KMS-11 (cell line): ENCODE data around the gene L1CAM.

ENCODE experiments used
- H2AFZ ChIP-seq: fragments of 200-600 bp; sonication (generic); 2 replicates; pipeline ENCODE4 v1.6.1; 2016; ENCODE audit warnings: antibody characterized with exemption, mixed run types, low read depth
- H3K27ac ChIP-seq: fragments of 200-600 bp; sonication (generic); 2 replicates; pipeline ENCODE4 v1.6.1; 2016; ENCODE audit warnings: mild to moderate bottlenecking, mixed run types
- H3K27me3 ChIP-seq: fragments of 200-600 bp; sonication (generic); 2 replicates; pipeline ENCODE4 v1.6.1; 2017; ENCODE audit warnings: mild to moderate bottlenecking, low read depth, mixed run types, moderate library complexity; ENCODE audit not compliant: insufficient read depth
- H3K36me3 ChIP-seq: fragments of 200-600 bp; sonication (generic); 2 replicates; pipeline ENCODE4 v1.6.1; 2017; ENCODE audit warnings: mild to moderate bottlenecking, mixed run types; ENCODE audit not compliant: insufficient read depth
- H3K4me1 ChIP-seq: fragments of 200-600 bp; sonication (generic); 2 replicates; pipeline ENCODE4 v1.6.1; 2016; ENCODE audit warnings: mild to moderate bottlenecking, low read depth, mixed run types; ENCODE audit not compliant: poor library complexity, severe bottlenecking
- H3K4me2 ChIP-seq: fragments of 200-600 bp; sonication (generic); 2 replicates; pipeline ENCODE4 v1.7.0; 2016; ENCODE audit warnings: mild to moderate bottlenecking, mixed run types
- H3K4me3 ChIP-seq: fragments of 200-600 bp; sonication (generic); IDR thresholded peaks from 2 replicates; pipeline ENCODE4 v1.6.1; 2017; ENCODE audit warnings: low read depth, low read length, mixed read lengths; ENCODE audit not compliant: insufficient read depth
- H3K79me2 ChIP-seq: fragments of 200-600 bp; sonication (generic); 2 replicates; pipeline ENCODE4 v1.6.1; 2016; ENCODE audit warnings: low read depth, mixed run types; ENCODE audit not compliant: insufficient read depth
- H3K9ac ChIP-seq: fragments of 200-600 bp; sonication (generic); 2 replicates; pipeline ENCODE4 v1.6.1; 2016; ENCODE audit warnings: mild to moderate bottlenecking, mixed run types
- H4K20me1 ChIP-seq: fragments of 200-600 bp; sonication (generic); 2 replicates; pipeline ENCODE4 v1.6.1; 2016; ENCODE audit warnings: mild to moderate bottlenecking, mixed run types; ENCODE audit not compliant: insufficient read depth
- TF ChIP-seq, protein P1 (sequence below): fragments of 200-600 bp; sonication (generic); conservative IDR thresholded peaks from 2 replicates; pipeline ENCODE4 v1.6.1; 2017; ENCODE audit warnings: low read depth, mild to moderate bottlenecking, antibody characterized with exemption, low read length, moderate library complexity, mixed read lengths

The L1CAM gene

DNA sequence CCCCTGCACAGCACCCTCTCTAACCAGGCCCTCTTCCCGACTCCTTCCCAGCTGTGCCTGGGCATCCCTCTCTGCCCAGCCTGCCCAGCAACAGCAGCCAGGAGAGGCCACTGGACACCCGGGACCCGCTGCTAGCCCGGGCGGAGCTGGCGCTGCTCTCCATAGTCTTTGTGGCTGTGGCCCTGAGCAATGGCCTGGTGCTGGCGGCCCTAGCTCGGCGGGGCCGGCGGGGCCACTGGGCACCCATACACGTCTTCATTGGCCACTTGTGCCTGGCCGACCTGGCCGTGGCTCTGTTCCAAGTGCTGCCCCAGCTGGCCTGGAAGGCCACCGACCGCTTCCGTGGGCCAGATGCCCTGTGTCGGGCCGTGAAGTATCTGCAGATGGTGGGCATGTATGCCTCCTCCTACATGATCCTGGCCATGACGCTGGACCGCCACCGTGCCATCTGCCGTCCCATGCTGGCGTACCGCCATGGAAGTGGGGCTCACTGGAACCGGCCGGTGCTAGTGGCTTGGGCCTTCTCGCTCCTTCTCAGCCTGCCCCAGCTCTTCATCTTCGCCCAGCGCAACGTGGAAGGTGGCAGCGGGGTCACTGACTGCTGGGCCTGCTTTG is 19.6 kb upstream of the L1CAM start:
- no peaks in the 10 kb centered on the region for H3K79me2 ChIP-seq
- no peaks in the 10 kb centered on the region for H3K36me3 ChIP-seq
- H3K27me3 ChIP-seq = no peaks in the 10 kb centered on the region
- no peak overlapping the region for H3K4me2 ChIP-seq
- no peaks in the 10 kb centered on the region for H4K20me1 ChIP-seq
- H3K9ac ChIP-seq = no peak overlapping the region
- H3K4me3 ChIP-seq = no peak overlapping the region
- no peak overlapping the region for H2AFZ ChIP-seq
- TF ChIP-seq, protein P1, sequence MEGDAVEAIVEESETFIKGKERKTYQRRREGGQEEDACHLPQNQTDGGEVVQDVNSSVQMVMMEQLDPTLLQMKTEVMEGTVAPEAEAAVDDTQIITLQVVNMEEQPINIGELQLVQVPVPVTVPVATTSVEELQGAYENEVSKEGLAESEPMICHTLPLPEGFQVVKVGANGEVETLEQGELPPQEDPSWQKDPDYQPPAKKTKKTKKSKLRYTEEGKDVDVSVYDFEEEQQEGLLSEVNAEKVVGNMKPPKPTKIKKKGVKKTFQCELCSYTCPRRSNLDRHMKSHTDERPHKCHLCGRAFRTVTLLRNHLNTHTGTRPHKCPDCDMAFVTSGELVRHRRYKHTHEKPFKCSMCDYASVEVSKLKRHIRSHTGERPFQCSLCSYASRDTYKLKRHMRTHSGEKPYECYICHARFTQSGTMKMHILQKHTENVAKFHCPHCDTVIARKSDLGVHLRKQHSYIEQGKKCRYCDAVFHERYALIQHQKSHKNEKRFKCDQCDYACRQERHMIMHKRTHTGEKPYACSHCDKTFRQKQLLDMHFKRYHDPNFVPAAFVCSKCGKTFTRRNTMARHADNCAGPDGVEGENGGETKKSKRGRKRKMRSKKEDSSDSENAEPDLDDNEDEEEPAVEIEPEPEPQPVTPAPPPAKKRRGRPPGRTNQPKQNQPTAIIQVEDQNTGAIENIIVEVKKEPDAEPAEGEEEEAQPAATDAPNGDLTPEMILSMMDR = no peak
- H3K4me1 ChIP-seq = peaks cover 23% of the 10 kb centered on the region
- H3K27ac ChIP-seq = no peak overlapping the region

DNA sequence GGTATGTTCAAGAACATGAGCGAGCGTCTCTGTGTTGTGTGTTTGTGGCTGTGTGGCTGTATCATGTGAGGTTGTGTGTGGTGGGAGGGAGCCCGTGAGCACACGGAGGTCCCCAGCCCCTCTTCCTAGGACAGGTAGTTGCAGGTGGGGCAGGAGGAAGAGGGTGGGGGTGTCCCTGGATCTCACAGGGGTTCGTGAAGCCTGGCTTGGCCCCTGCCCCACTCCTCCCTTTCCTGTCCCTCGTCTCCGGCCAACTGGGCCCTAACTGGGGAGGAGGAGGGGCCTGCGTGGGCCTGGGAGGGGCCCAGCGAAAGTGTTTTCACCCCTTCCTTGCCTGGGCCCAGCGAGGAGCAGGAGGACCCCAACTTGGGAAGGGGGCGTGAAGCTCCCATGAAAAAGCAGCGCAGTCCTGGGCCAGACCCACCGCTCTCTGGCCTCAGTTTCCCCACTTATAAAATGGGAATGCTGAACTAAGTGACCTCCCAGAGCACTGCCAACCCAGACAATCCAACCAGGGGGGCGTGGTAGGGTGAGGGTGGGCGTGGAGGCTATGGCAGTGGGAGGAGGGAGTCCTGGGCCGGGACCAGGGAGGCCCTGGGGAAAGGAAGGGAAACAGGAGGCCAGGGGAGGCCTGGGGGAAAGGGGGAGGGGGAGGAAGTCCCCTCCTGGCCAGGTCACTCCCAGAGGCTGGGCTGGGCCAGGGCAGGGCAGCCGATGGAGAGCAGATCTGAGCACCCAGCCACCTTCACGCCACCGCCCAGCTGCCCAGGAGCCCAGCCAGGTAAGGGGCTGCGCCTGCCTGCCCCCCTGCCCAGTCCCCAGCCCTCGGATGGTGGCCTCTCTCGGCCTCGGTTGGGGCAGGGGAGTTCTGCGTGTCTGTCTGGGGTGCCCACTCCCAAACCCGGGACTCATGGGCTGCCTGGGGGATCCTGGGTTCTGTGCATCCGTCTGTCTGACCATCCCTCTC is 18.3 kb upstream of the L1CAM start, which contains the start of gene AVPR2:
Gene AVPR2, plus strand, starts transcription at position 683 of the 967 bp plus-strand sequence. CDS start 473 bp downstream, outside the sequence.
- Histone ChIP-seq H2AFZ (no peak within 1 kb of the TSS), H3K27me3 (no peaks in the 10 kb centered on the region), H3K79me2 (no peaks in the 10 kb centered on the region), H3K27ac (no peak within 1 kb of the TSS), H3K36me3 (no peaks in the 10 kb centered on the region), H3K4me2 (no peak within 1 kb of the TSS), H3K4me3 (no peak within 1 kb of the TSS), H4K20me1 (no peaks in the 10 kb centered on the region), H3K4me1 (peaks cover 35% of the 10 kb centered on the region), H3K9ac (no peak within 1 kb of the TSS)
- TF ChIP-seq, protein P1 = no peak

DNA sequence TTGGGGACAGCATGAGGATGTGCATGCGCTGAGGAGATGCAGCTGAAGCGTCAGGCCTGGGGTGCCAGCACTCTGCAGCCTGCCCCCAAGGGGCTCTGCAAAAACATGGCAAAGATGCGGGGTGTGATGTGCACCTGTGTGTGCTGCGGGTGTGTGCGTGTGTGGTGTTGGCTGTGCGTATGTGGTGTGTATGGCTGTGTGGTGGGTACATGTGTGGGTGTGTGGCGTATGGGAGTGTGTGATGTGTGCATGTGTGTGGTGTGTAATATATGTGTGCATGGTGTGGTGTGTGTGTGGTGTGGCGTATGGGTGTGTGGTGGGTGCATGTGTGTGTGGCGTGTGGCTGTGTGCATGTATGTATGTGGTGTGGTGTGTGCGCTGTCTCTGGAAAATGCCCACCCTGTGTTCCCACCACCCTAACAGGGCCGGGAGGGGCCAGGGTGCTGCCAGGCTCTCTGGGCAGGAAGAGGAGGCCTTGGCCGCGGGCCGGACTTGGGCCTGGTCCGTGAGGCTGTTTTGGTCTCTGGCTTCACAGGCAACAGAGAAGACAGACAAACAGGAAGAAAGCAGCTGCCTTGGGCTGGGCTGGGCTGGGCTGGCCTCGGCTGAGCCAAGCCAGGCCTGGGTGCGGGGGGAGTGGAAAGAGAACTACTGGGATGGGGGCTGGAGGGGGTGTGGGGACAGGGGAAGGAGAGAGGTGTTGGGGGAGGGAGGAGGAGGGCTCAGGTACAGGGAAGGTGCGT is 17.4 kb upstream of the L1CAM start:
- H3K79me2 ChIP-seq = no peaks in the 10 kb centered on the region
- H3K36me3 ChIP-seq = no peaks in the 10 kb centered on the region
- no peaks in the 10 kb centered on the region for H4K20me1 ChIP-seq
- H3K4me1 ChIP-seq = peaks cover 35% of the 10 kb centered on the region
- H2AFZ ChIP-seq = no peak overlapping the region
- no peak overlapping the region for H3K27ac ChIP-seq
- no peaks in the 10 kb centered on the region for H3K27me3 ChIP-seq
- TF ChIP-seq, protein P1 = no peak
- H3K9ac ChIP-seq = no peak overlapping the region
- no peak overlapping the region for H3K4me2 ChIP-seq
- no peak overlapping the region for H3K4me3 ChIP-seq

DNA sequence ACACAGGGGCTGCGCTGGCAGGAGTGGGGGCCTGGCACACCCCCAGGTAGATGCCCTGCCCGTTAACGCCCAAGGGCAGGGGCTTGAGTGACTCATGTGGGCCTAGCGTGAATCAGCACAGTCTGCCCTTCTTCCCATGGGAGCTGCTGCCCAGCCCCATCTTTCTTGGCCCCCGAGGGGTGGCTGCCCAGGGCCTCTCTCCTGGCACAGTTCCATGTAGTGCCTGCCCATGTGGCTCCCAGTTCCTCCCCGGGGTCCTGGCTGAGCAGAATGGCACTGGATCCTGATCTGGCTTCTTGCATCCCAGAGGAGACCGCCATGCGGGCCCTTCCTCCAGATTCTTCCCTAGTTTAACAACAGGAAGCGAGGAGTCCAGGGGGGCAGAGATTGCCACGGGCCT is 16.4 kb upstream of the L1CAM start:
- Histone ChIP-seq H3K79me2 (no peaks in the 10 kb centered on the region), H3K27me3 (no peaks in the 10 kb centered on the region), H2AFZ (no peak overlapping the region), H4K20me1 (no peaks in the 10 kb centered on the region), H3K4me3 (no peak overlapping the region), H3K9ac (no peak overlapping the region), H3K4me2 (no peak overlapping the region), H3K4me1 (peaks cover 35% of the 10 kb centered on the region), H3K27ac (no peak overlapping the region), H3K36me3 (no peaks in the 10 kb centered on the region)
- TF ChIP-seq, protein P1 = no peak
